LNCAP (cell line): Measurements from ENCODE around the gene ZNF575.

Experiments
- TF ChIP-seq, protein P1 (sequence below): fragments of 450-650 bp; IDR thresholded peaks from 2 replicates; pipeline ENCODE4 v1.5.1; 2017; ENCODE audit warnings: mild to moderate bottlenecking

ZNF575 gene

DNA sequence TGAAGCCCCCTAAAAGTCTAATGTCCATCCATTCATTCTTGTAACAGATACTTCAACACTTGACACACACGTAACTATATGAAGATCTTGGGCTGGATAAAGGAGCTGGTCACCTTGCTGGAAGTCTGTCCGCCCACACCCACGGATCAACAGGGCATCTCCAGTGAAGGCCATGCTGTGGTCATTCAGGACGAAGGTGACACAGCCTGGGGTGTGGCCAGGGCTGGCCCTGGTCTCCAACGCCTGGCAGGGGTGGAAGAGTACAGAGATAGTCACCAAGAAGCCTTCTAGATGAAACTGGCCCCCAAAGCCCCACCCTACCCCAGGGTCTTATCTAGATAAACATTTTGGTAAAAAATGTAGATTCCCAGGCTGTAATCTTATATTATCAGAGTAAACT lies 21.7 kb upstream of the ZNF575 start:
- TF ChIP-seq, protein P1, sequence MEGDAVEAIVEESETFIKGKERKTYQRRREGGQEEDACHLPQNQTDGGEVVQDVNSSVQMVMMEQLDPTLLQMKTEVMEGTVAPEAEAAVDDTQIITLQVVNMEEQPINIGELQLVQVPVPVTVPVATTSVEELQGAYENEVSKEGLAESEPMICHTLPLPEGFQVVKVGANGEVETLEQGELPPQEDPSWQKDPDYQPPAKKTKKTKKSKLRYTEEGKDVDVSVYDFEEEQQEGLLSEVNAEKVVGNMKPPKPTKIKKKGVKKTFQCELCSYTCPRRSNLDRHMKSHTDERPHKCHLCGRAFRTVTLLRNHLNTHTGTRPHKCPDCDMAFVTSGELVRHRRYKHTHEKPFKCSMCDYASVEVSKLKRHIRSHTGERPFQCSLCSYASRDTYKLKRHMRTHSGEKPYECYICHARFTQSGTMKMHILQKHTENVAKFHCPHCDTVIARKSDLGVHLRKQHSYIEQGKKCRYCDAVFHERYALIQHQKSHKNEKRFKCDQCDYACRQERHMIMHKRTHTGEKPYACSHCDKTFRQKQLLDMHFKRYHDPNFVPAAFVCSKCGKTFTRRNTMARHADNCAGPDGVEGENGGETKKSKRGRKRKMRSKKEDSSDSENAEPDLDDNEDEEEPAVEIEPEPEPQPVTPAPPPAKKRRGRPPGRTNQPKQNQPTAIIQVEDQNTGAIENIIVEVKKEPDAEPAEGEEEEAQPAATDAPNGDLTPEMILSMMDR, result no peak

- TF ChIP-seq, protein P1, result no peak
These were observed 14.9 kb upstream of the ZNF575 start for GRCh38 chr19:43518051-43518450.

GRCh38 chr19:43519436-43520088 lies 13.4 kb upstream of the ZNF575 start:
- TF ChIP-seq, protein P1, result peak; percentile 65

DNA sequence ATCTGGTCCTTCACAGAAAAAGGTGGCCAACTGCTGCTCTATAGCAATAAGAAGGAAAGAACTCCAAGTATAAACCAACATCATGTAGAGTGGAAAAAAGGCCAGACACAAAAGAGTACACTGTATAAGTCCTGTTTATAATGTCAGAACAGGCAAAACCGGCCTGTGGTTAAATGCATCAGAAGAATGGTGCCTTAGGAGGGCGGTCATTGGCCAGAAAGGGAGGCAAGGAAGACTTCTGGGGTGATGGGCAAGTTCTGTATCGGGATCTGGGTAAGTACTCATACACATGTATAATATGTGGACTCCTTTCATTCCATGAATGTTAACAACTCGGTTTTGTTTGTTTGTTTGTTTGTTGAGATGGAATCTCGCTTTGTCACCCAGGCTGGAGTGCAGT lies 10.1 kb upstream of the ZNF575 start:
- TF ChIP-seq, protein P1, result no peak

DNA sequence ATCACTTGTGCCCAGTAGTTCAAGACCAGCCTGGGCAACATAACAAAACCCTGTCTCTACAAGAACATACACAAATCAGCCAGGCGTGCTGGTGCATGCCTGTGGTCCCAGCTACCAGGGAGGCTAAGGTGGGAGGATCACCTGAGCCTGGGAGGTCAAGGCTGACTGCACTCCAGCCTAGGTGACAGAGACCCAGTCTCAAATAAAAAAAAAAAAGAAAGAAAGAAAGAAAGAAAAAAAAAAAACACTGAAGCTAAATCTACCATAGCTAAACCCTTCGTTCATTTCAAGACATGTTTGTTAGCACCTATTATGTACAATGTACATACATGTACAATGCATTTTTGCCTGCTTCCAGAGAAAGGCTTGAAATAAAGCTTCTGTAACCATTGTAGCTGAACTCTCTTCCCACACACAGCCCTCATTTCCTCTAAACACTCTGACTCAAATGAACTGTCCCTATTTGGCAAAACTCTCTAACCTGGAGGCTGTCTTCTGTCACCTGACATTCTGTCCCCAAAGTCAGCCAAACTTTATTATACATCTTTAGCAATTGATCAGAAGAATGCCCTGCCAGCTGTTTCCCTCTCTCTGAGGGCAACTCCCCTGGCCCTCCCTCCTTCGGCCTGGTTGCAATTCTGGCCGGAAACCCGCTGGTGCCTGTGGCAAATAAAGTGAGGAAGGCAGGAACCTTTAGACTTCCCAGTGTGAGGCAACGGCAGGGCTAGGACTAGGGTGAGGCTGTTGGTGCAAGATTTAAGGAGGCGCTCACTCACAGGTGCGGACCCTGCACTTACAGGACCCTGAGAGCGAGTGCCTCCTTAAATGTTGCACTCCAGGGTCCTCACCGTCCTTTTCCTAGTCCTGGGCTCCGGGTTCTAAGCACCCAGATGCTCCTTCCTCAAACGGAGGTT lies 7.8 kb upstream of the ZNF575 start:
- TF ChIP-seq, protein P1, result no peak

- TF ChIP-seq, protein P1, result no peak
These were observed 6.9 kb upstream of the ZNF575 start for GRCh38 chr19:43525836-43526771.
